A673 (cell line): Measurements from ENCODE around the gene DOCK4. TPM values are rescaled to one million over a fixed set of nuclear protein-coding genes. Genes with fewer than 3 reads are reported as not detected.

Source experiments
- BruUV-seq: library from RNA; stranded (reverse); fragments of 400-500 nt; replicated peaks from 2 replicates; lab custom pipeline; 2021; lab: Mats Ljungman, UMichigan
- CTCF ChIA-PET: fragments of 300-600 bp; sonication (Branson Sonifier 250); formaldehyde crosslinking; loops from one replicate; lab custom pipeline; 2022; ENCODE audit warnings: antibody characterized with exemption; lab: Charles Lee
- POLR2A ChIA-PET: fragments of 300-600 bp; sonication (Branson Sonifier 250); formaldehyde crosslinking; loops from one replicate; lab custom pipeline; 2022; ENCODE audit warnings: antibody characterized with exemption; ENCODE audit not compliant: low non-redundant PET; lab: Charles Lee
- DNase-seq: peaks from one replicate; pipeline ENCODE4 v3.0.0-alpha.2; 2015; ENCODE audit warnings: low spot score
- H3K27ac ChIP-seq: fragments of 200-600 bp; sonication (generic); 2 replicates; pipeline ENCODE4 v1.5.1; 2016; ENCODE audit warnings: mixed run types, low read depth, mild to moderate bottlenecking, mixed read lengths, antibody characterized with exemption, low read length; ENCODE audit not compliant: poor library complexity, severe bottlenecking
- H3K27me3 ChIP-seq: fragments of 200-600 bp; sonication (generic); replicated peaks from 2 replicates; pipeline ENCODE4 v1.6.1; 2017; ENCODE audit warnings: mixed run types, low read depth, mild to moderate bottlenecking, mixed read lengths, antibody characterized with exemption, low read length; ENCODE audit not compliant: insufficient read depth, poor library complexity
- H3K36me3 ChIP-seq: fragments of 200-600 bp; sonication (generic); 2 replicates; pipeline ENCODE4 v1.6.1; 2016; ENCODE audit warnings: mixed run types, mild to moderate bottlenecking, mixed read lengths, antibody characterized with exemption, low read length; ENCODE audit not compliant: insufficient read depth, poor library complexity, severe bottlenecking
- H3K4me1 ChIP-seq: fragments of 200-600 bp; sonication (generic); 2 replicates; pipeline ENCODE4 v1.6.1; 2017; ENCODE audit warnings: mixed run types, mild to moderate bottlenecking, mixed read lengths, antibody characterized with exemption, low read length; ENCODE audit not compliant: insufficient read depth, poor library complexity, severe bottlenecking
- H3K4me3 ChIP-seq: fragments of 200-600 bp; sonication (generic); 2 replicates; pipeline ENCODE4 v1.5.1; 2016; ENCODE audit warnings: low read depth, mixed run types, mild to moderate bottlenecking, mixed read lengths, low read length; ENCODE audit not compliant: poor library complexity, severe bottlenecking
- H3K9me3 ChIP-seq: fragments of 200-600 bp; sonication (generic); 2 replicates; pipeline ENCODE4 v1.6.1; 2016; ENCODE audit warnings: mixed run types, low read depth, mild to moderate bottlenecking, mixed read lengths, antibody characterized with exemption, low read length; ENCODE audit not compliant: poor library complexity, severe bottlenecking
- EZH2 ChIP-seq: fragments of 200-600 bp; sonication (generic); IDR thresholded peaks from 2 replicates; pipeline ENCODE4 v1.6.1; 2017; ENCODE audit warnings: borderline replicate concordance, low read depth, mild to moderate bottlenecking, mixed read lengths, antibody characterized with exemption, low read length; ENCODE audit not compliant: poor library complexity, severe bottlenecking
- intact Hi-C: fragments of 100-400 bp; cut with micrococcal nuclease; formaldehyde crosslinking; loops from one replicate; pipeline ENCODE4 v1.10.0; 2022; ENCODE audit not compliant: unreplicated experiment
- total RNA-seq: library from RNA; stranded (reverse); gene quantifications from 2 replicates; pipeline ENCODE4 v1.2.3, GENCODE V29; 2021
- TF ChIP-seq, protein P1 (sequence below): fragments of 300-800, 200-600 bp; sonication (generic); conservative IDR thresholded peaks from 2 replicates; pipeline ENCODE4 v1.5.1; 2017; ENCODE audit warnings: low read depth, mild to moderate bottlenecking, antibody characterized with exemption, low read length, moderate library complexity, mixed read lengths

DOCK4 gene
- total RNA-seq, 1 experiment from 2014 or later, result 28.5 TPM

DNA sequence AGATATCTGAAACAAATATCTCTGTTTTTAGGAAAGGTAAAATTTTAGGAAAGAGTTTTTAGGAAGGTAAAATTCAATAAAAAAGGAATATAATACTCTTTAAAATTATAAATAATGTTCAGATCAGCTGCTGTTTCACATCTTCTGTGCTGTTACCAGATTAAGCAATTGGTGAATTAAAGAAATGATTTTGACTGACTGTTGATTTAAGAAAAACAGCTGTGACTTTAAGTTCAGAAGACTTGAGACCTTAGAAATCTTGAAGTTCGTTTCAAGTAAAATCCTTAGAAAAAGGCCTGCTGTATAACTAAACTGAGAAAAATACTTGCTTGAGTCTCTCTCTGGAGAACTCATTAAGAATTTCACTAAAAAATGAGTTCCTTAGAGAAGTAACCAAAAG lies 250.6 kb downstream of the DOCK4 start:
- Histone ChIP-seq H3K27me3 (no peaks in the 10 kb centered on the region), H3K4me3 (no peak overlapping the region), H3K4me1 (no peaks in the 10 kb centered on the region), H3K36me3 (no peaks in the 10 kb centered on the region), H3K9me3 (no peaks in the 10 kb centered on the region), H3K27ac (no peak overlapping the region)
- TF ChIP-seq, protein P1, sequence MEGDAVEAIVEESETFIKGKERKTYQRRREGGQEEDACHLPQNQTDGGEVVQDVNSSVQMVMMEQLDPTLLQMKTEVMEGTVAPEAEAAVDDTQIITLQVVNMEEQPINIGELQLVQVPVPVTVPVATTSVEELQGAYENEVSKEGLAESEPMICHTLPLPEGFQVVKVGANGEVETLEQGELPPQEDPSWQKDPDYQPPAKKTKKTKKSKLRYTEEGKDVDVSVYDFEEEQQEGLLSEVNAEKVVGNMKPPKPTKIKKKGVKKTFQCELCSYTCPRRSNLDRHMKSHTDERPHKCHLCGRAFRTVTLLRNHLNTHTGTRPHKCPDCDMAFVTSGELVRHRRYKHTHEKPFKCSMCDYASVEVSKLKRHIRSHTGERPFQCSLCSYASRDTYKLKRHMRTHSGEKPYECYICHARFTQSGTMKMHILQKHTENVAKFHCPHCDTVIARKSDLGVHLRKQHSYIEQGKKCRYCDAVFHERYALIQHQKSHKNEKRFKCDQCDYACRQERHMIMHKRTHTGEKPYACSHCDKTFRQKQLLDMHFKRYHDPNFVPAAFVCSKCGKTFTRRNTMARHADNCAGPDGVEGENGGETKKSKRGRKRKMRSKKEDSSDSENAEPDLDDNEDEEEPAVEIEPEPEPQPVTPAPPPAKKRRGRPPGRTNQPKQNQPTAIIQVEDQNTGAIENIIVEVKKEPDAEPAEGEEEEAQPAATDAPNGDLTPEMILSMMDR, result no peak
- no peak for TF ChIP-seq EZH2
- POLR2A ChIA-PET, result no interaction called here
- CTCF ChIA-PET, result no interaction called here
- intact Hi-C loops, result no loop called here
- BruUV-seq, result no TSS peak
- DNase-seq, result no peak

DNA sequence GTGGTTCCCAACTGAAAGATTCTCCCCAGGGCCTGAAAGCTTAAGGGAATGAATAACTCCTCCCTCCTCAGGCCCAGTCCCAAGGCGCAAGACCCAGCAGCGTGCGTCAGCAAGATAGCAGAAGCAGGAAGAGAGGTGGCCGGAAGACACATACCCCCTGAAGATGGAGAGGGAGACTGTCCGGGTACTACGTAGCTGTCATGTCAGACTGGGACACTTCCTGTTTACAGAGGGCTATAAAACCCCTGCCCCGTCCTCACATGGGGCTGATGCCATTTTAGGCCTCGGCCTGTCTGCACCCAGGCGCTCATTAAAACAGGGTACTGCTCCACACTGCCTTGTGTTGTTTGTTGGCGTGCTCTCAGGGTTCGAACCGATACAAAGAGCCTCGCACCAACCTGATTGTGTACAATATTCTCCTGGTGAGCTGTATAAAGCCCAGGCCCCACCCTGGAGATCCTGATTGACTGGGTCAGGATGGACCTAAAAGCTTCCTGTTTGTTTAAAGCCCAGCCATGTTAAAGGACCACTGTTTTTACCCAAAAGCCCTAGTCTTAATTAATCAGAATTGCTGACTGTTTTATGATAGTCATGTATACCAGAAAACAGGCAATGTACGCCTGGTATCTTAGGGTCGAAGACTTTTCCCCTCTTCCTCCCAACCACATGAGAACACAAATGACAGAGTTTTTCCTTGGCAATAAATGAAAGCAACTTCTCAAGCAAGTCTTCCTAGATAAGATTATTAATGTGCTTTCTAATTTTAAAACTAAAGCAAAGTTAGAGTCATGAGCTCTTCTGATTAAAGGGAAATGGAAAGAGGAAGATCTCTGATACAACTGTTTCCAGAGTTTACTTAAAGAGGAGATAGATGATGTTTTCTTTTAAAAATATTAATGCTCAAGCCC lies 251.5 kb downstream of the DOCK4 start:
- POLR2A ChIA-PET, result no interaction called here
- CTCF ChIA-PET, result no interaction called here
- H3K4me1 ChIP-seq, result no peaks in the 10 kb centered on the region
- no peak for DNase-seq
- intact Hi-C loops, result no loop called here
- no peak overlapping the region for H3K4me3 ChIP-seq
- no peaks in the 10 kb centered on the region for H3K36me3 ChIP-seq
- TF ChIP-seq, protein P1, result no peak
- TF ChIP-seq EZH2, result no peak
- no TSS peak for BruUV-seq
- no peaks in the 10 kb centered on the region for H3K27me3 ChIP-seq
- H3K9me3 ChIP-seq, result no peaks in the 10 kb centered on the region
- H3K27ac ChIP-seq, result no peak overlapping the region

DNA sequence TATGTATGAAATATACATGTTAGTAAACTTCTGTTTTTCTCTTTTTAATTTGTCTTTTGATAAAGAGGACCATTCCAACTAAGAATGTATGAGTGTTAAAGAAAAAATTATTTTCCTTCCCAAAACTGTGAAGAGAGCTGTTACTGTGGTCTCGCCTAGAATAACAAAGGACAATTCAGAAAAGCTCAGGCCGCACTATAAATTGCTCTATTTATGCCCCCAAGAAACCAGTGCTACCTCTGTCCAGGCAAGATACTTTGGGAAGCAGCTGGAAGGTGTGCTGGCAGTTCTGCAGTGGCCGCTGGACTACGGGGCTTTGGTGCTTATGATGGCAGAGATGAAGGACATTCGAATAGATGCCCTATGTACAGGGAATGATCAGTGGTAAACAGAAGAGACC lies 252.1 kb downstream of the DOCK4 start:
- BruUV-seq, result no TSS peak
- Histone ChIP-seq H3K4me3 (no peak overlapping the region), H3K27ac (no peak overlapping the region), H3K4me1 (no peaks in the 10 kb centered on the region), H3K27me3 (no peaks in the 10 kb centered on the region), H3K36me3 (no peaks in the 10 kb centered on the region), H3K9me3 (no peaks in the 10 kb centered on the region)
- ChIA-PET CTCF (no interaction called here), POLR2A (interaction anchor here (0.5 kb wide), 1 partner anchor 16 kb away, joined by 18 read pairs; no protein-coding TSS in a partner anchor)
- intact Hi-C loops, result no loop called here
- TF ChIP-seq EZH2, result no peak
- TF ChIP-seq, protein P1, result no peak
- DNase-seq, result no peak
